Left hindlimb (tissue), 1 donor: ENCODE results near the gene WNT11.

Source experiments
- DNase-seq: peaks from one replicate; pipeline ENCODE4 v3.0.0-alpha.2; 2018

Gene WNT11

GRCh38 chr11:76218449-76219178 lies 12.3 kb upstream of the WNT11 start:
- peak; percentile 14 for DNase-seq

GRCh38 chr11:76217653-76218160 lies 11.4 kb upstream of the WNT11 start:
- DNase-seq, result peak; percentile 23

DNA sequence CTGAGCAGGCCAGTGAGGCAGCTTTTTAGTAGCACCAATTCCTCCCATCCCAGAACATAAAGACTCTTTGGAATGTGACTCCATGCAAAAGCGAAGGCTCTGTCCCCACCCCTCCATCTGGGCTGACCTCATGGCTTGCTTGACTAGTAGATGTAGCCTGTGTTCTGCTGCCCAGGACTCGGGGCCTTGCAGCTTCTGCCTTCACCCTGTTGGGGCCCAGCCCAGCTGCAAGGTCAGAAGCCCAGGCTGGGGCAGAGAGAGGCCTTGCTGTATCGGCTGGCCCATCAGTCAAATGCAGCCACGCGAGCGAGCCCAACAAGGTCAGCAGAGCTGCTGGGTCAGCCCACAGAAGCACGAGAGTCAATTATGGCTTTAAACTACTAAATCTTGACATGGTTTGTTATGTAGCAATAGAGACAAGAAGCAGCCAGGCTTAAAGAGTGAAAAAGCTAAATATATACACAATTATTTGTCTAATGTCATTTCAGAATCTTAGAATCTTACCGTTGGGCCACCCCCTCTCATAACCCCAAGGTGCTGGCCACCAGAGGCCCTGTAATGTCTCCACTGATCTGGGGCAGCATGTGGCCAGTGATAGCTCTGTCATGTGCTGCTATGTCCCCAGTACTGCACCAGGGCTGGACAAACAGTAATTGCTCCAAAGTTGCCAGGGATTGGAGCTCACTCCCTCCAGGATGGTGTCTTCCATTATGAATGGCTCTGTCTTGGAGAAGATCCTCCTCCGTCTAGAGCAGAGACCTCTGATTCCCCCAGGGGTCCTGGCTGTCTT lies 10.4 kb upstream of the WNT11 start:
- DNase-seq, result peak; percentile 24

- DNase-seq, result peak; percentile 4
These were observed 9.6 kb upstream of the WNT11 start for GRCh38 chr11:76215941-76216340.

DNA sequence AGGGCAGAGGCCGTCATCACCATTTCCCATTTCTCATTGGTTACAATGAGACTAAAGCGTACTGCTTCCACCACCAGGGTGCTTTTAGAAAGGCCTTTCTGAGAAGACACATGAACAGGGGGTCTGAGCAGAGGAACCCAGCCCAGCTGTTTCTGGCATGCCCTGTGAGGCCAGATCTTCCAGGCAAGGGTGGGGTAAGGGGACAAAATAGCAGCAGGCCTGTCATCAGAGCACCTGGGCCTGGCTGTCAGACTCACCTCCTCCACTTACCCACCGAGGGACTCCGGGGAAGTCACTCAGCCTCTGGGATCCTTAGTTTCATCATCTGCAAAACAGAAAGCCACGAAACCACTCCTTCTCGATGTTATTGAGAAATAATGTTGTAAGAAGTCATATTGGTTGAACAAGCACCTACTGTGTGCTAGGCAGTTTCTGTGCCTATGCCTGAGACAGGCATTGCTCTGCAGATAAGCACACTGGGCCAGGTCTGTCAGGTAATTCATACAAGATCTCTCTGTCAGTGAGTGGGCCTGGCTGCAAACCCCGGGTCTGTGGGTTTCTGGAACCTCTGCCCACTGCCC lies 8.8 kb upstream of the WNT11 start:
- peak; percentile 20 for DNase-seq

DNA sequence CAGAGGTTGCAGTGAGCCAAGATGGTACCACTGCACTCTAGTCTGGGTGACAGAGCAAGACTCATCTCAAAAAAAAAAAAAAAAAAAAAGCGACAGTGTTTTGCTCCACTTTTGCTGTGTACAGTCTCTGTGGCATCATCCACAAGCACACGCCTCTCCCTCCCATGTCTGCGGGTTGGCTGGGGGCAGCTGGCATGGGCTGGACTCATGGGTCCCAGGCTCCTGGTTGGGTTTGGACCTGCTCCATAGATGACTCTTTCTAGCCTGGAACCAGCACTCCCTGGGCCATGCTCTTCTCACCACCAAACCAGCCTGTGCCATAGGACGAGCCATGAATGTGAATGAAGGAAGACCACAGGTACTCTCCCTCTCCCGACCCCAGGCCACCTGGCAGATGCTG lies 7.9 kb upstream of the WNT11 start:
- DNase-seq, result peak; percentile 8

- peak; percentile 17 for DNase-seq
These were observed 6.1 kb upstream of the WNT11 start for GRCh38 chr11:76212086-76213035.

- DNase-seq, result no peak
These were observed 4.9 kb upstream of the WNT11 start for GRCh38 chr11:76210931-76211851.

DNA sequence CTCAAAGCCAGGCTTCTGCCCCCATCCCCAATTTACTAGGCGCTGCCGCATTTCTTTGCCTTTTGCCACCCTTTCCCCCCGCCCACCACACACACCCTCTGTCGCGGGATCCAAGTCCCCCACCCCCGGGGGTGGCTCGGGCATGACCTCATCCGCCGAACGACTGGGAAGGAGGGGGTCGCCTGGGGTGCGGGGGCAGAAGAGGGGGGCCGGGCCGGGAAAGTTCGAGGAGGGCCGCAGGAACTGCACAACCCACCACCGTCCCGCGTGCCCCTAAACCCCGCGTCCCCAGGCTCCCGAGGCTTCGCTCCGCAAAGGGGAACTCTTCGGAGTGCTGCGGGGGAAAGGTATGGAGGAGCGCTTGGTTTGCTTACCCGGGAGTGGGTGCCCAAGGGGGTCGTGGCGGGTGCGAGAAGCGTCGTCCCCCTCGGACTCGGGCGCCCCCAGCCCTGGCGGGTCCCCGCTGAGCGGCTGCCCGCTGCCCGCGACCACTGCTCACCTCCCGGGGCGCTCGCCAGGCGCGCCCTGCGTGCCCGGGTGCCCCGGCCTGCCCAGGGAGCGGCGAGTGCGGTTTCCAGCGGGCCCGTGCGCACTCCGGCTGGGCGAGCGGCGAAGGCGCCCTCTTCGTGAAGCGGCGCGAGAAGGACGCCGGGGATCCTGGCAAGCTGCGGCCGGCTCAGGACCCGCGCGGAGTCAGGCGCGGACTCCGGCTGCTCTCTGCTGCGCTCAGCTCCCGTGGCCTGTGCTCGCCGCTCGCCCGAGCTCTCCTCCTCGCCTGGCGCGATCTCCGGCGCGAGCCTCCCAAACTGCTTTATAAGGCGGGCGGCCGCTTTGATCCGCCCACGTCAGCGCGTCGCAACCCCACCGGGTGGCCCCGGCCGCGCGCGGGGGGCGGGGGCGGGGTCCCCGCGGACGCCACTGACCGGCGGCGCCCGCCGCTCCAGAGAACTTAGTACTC lies 4.0 kb upstream of the WNT11 start:
- DNase-seq, result peak; percentile 86

- peak; percentile 62 for DNase-seq
These were observed 3.2 kb upstream of the WNT11 start for GRCh38 chr11:76209375-76209972.

- peak; percentile 80 for DNase-seq
These were observed 2.4 kb upstream of the WNT11 start for GRCh38 chr11:76208438-76209374.

- DNase-seq, result peak; percentile 83
These were observed 1.5 kb upstream of the WNT11 start for GRCh38 chr11:76207642-76208401.

DNA sequence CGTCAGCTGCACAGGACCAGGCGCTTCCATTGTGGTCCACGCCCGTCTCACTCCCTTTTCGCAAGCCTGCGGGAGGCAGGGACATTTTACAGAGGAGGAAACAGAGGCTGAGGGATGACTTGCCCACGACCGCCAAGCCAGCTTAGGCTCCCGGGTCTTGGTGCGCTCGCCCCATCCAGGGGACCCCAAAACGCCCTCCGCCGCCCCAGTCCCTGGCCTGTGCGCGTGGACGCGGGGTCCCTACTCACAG lies 300 bp downstream of the WNT11 start:
- DNase-seq, result no peak

DNA sequence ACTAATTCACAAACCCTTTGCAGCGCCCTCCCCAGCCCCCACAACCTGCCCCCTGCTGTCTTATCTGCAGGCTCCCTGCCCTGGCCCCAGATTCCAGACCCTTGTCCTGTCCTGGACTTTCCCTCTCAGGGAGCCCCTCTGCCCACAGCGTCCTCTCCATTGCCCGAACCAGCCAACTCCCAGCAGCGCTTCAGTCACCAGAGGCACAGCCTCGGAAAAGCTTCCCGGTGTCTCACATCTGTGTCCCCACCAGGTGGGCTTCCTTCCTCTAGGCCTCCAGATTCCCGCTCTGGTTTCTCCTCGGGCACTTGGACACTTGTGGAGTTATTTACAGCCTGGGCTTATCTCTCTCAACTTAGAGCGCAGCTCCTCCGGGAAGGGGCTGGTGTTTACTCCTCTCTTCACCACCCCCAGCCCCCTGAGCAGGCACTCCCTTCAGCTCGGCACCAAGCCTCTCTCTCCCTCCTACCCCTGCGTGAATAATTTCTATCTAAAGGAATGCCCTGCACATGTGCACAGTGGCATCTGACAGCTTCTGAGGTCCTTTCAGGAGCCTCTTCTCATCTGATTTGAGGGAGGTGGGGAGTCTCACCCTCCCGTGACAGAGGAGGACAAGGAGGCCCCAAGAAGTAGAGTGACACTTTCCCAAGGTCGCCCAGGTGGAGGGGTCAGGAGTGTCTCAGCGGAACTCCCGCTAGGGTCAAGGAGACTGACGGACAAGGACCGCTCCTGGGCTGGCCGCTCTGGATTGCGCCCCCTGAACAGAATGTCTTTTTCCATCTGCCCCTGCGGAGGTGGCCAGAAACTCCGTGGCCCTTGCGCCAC lies 838 bp downstream of the WNT11 start:
- DNase-seq, result peak; percentile 32

DNA sequence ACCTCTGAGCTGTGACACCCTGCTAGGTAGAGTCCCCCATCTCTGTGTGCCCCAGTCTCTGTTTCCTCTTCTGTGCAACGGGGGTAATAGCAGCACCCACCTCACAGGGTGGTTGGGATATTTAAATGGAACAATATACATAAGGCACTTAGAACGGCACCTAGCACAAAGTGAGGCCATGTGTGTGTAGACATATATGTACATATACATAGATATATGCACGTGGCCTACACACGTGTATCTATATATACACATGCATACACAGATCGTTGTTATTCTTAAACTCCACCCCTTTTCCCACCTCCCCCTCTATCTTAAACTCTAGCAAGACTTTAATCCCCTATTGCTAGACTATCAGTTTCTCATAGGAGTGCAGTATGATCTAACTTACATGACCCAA lies 2.4 kb downstream of the WNT11 start:
- no peak for DNase-seq

DNA sequence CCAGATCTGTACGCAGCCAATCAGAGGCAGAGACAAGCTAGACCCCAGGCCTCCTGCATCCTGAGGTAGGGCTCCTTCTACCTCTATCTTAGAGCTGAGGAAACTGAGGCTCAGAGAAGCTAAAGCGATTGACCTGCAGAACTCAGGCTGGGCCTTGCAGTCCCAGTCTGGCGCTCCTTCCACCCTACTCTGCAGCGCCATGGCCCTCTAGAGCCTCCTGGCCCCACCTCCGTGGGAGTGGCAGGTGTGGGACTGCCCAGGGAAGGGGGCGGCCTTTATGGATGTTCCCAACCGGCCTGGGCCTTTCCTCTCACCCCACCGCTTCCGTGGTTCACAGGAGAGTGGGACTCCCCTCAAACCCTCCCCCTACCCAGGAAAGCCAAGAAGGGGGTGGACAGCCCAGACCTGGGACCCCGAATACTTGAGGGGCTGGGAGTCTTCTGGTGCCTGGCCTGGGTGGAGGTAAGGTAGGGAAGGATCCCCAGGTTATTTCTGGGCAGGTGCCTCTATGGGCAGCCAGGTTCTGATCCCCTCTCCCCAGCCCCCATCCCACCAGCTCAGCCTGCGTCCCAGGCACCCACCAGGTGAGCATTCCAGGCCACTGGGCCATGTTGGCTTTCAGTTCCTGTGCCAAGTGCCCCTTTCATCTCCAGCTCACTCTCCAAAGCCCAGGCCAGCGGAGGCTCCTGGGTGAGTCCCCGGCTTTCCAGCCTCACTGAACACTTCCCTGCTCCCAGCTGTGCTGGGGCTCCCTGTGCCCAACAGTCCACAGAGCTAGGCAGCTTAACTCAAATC lies 3.0 kb downstream of the WNT11 start:
- DNase-seq, result peak; percentile 25
